Upper lobe of right lung (tissue), 1 donor: ENCODE results near the gene TIPARP. TPM values are rescaled to one million over a fixed set of nuclear protein-coding genes. Genes with fewer than 3 reads are reported as not detected.

Experiments
- ATAC-seq: fragments of 200-7000 bp; cut with Tn5 transposase; one replicate; pipeline ENCODE4 v1.9.1; 2020; ENCODE audit warnings: mild to moderate bottlenecking, moderate library complexity
- DNase-seq: peaks from one replicate; pipeline ENCODE4 v3.0.0-alpha.2; 2020
- H3K27ac ChIP-seq: fragments of 200-600 bp; one replicate; pipeline ENCODE4 v1.8.0; 2022
- H3K27me3 ChIP-seq: fragments of 200-600 bp; one replicate; pipeline ENCODE4 v1.8.0; 2022; ENCODE audit warnings: mild to moderate bottlenecking
- H3K36me3 ChIP-seq: fragments of 200-600 bp; one replicate; pipeline ENCODE4 v1.8.0; 2022
- H3K4me1 ChIP-seq: fragments of 200-600 bp; one replicate; pipeline ENCODE4 v1.8.0; 2022
- H3K4me3 ChIP-seq: fragments of 200-600 bp; one replicate; pipeline ENCODE4 v1.8.0; 2022; ENCODE audit warnings: mild to moderate bottlenecking
- H3K9me3 ChIP-seq: fragments of 200-600 bp; one replicate; pipeline ENCODE4 v1.8.0; 2022
- CTCF ChIP-seq: fragments of 200-600 bp; IDR thresholded peaks from one replicate; pipeline ENCODE4 v1.8.0; 2022; ENCODE audit warnings: antibody characterized with exemption
- intact Hi-C: fragments of 100-400 bp; cut with DNase I; formaldehyde crosslinking; loops from one replicate; pipeline ENCODE4 v1.11.0; 2022
- total RNA-seq: library from RNA; stranded (reverse); fragmentation: NEBNext Ultra II Directional; extraction: Animal tissue kit (Norgen Biotek cat#: 25700); gene quantifications from one replicate; pipeline ENCODE4 v1.2.1, GENCODE V29; 2021
- donor health status: DM: no; HTN: yes; CAD: no; lungs with severe emphysema.

Gene TIPARP
- total RNA-seq, 1 donor from 2014 or later = 56.9 TPM

GRCh38 chr3:156721687-156722618, 47.6 kb downstream of the TIPARP start:
- intact Hi-C loops = no loop called here
- Histone ChIP-seq H3K27me3 (no peaks in the 10 kb centered on the region), H3K4me3 (no peak overlapping the region), H3K27ac (no peak overlapping the region), H3K36me3 (no peaks in the 10 kb centered on the region), H3K4me1 (peaks cover 4% of the 10 kb centered on the region), H3K9me3 (no peaks in the 10 kb centered on the region)
- no peak for DNase-seq
- TF ChIP-seq CTCF = no peak
- peak; percentile 59 for ATAC-seq

GRCh38 chr3:156723182-156723619, 48.8 kb downstream of the TIPARP start:
- no peaks in the 10 kb centered on the region for H3K27me3 ChIP-seq
- no peak for TF ChIP-seq CTCF
- ATAC-seq (no peak), DNase-seq (no peak)
- H3K4me3 ChIP-seq = no peak overlapping the region
- intact Hi-C loops = no loop called here
- no peaks in the 10 kb centered on the region for H3K9me3 ChIP-seq
- no peaks in the 10 kb centered on the region for H3K36me3 ChIP-seq
- no peak overlapping the region for H3K27ac ChIP-seq
- peaks cover 4% of the 10 kb centered on the region for H3K4me1 ChIP-seq

GRCh38 chr3:156725682-156726081, 51.3 kb downstream of the TIPARP start:
- ATAC-seq = no peak
- no peak for DNase-seq
- H3K27ac ChIP-seq = no peak overlapping the region
- H3K9me3 ChIP-seq = no peaks in the 10 kb centered on the region
- H3K36me3 ChIP-seq = no peaks in the 10 kb centered on the region
- no peak for TF ChIP-seq CTCF
- H3K27me3 ChIP-seq = no peaks in the 10 kb centered on the region
- intact Hi-C loops = no loop called here
- no peak overlapping the region for H3K4me3 ChIP-seq
- H3K4me1 ChIP-seq = peaks cover under 1% of the 10 kb centered on the region

GRCh38 chr3:156726456-156726855, 52.1 kb downstream of the TIPARP start:
- no peak overlapping the region for H3K4me3 ChIP-seq
- no peaks in the 10 kb centered on the region for H3K36me3 ChIP-seq
- ATAC-seq (no peak), DNase-seq (no peak)
- no peaks in the 10 kb centered on the region for H3K9me3 ChIP-seq
- H3K27me3 ChIP-seq = no peaks in the 10 kb centered on the region
- no peaks in the 10 kb centered on the region for H3K4me1 ChIP-seq
- no peak overlapping the region for H3K27ac ChIP-seq
- TF ChIP-seq CTCF = no peak
- intact Hi-C loops = no loop called here

- Histone ChIP-seq H3K27ac (no peak overlapping the region), H3K9me3 (no peaks in the 10 kb centered on the region), H3K27me3 (no peaks in the 10 kb centered on the region), H3K36me3 (no peaks in the 10 kb centered on the region), H3K4me1 (no peaks in the 10 kb centered on the region), H3K4me3 (no peak overlapping the region)
- DNase-seq (no peak), ATAC-seq (no peak)
- intact Hi-C loops = no loop called here
- no peak for TF ChIP-seq CTCF
Observed at GRCh38 chr3:156727519-156728205, 53.3 kb downstream of the TIPARP start.
